Mesendoderm (in vitro differentiated cells): Measurements from ENCODE around the gene EMD.

Experiments used
- DNase-seq: peaks from one replicate; pipeline ENCODE4 v3.0.0; 2013
- H2AK5ac ChIP-seq: 2 replicates; pipeline ENCODE4 v1.6.1; 2013; ENCODE audit warnings: low read length, inconsistent platforms
- H2BK120ac ChIP-seq: 2 replicates; pipeline ENCODE4 v1.6.1; 2013; ENCODE audit warnings: low read depth, mild to moderate bottlenecking, low read length, moderate library complexity, mixed read lengths
- H2BK15ac ChIP-seq: replicated peaks from 2 replicates; pipeline ENCODE4 v1.6.1; 2013; ENCODE audit warnings: low read depth, mild to moderate bottlenecking, moderate library complexity
- H2BK5ac ChIP-seq: 2 replicates; pipeline ENCODE4 v1.6.1; 2013; ENCODE audit warnings: low read length, inconsistent platforms
- H3K18ac ChIP-seq: 2 replicates; pipeline ENCODE4 v1.6.1; 2013; ENCODE audit warnings: mild to moderate bottlenecking, low read length, mixed read lengths
- H3K23ac ChIP-seq: one replicate; pipeline ENCODE4 v1.6.1; 2013; ENCODE audit warnings: low read length
- H3K27ac ChIP-seq: 2 replicates; pipeline ENCODE4 v1.5.1; 2013; ENCODE audit warnings: low read depth, mild to moderate bottlenecking, inconsistent platforms, low read length, moderate library complexity
- H3K27me3 ChIP-seq: 2 replicates; pipeline ENCODE4 v1.6.1; 2013; ENCODE audit warnings: low read length, control low read depth, mild to moderate bottlenecking, inconsistent platforms; ENCODE audit not compliant: insufficient read depth, poor library complexity
- H3K36me3 ChIP-seq: 2 replicates; pipeline ENCODE4 v1.6.1; 2013; ENCODE audit warnings: low read length, inconsistent platforms; ENCODE audit not compliant: control insufficient read depth, insufficient read depth
- H3K4ac ChIP-seq: one replicate; pipeline ENCODE4 v1.6.1; 2013; ENCODE audit warnings: low read depth, mild to moderate bottlenecking, low read length, moderate library complexity
- H3K4me1 ChIP-seq: 2 replicates; pipeline ENCODE4 v1.6.1; 2013; ENCODE audit warnings: low read depth, low read length, inconsistent platforms; ENCODE audit not compliant: control insufficient read depth
- H3K4me2 ChIP-seq: 2 replicates; pipeline ENCODE4 v1.6.1; 2013; ENCODE audit warnings: low read length
- H3K4me3 ChIP-seq: 2 replicates; pipeline ENCODE4 v1.5.1; 2013; ENCODE audit warnings: mild to moderate bottlenecking, low read length
- H3K56ac ChIP-seq: one replicate; pipeline ENCODE4 v1.6.1; 2013; ENCODE audit warnings: low read length
- H3K79me1 ChIP-seq: 2 replicates; pipeline ENCODE4 v1.6.1; 2013; ENCODE audit warnings: low read length, inconsistent platforms
- H3K79me2 ChIP-seq: 2 replicates; pipeline ENCODE4 v1.6.1; 2013; ENCODE audit warnings: mild to moderate bottlenecking, low read length; ENCODE audit not compliant: control insufficient read depth, insufficient read depth
- H3K9ac ChIP-seq: 2 replicates; pipeline ENCODE4 v1.6.1; 2013; ENCODE audit warnings: low read length, inconsistent platforms
- H4K5ac ChIP-seq: one replicate; pipeline ENCODE4 v1.6.1; 2013; ENCODE audit warnings: low read length
- H4K8ac ChIP-seq: one replicate; pipeline ENCODE4 v1.6.1; 2013; ENCODE audit warnings: low read depth, mild to moderate bottlenecking, control low read depth, low read length, moderate library complexity
- WGBS: extraction: QIAGEN DNeasy Blood & Tissue Kit; methylation state at CpG from one replicate; pipeline ENCODE4 v1.1.7; 2013; ENCODE audit warnings: low lambda C conversion rate, missing lambda C conversion rate; ENCODE audit not compliant: insufficient coverage; ENCODE audit errors: extremely low coverage; 5-methylcytosine and 5-hydroxymethylcytosine counted together

The EMD gene

GRCh38 chrX:154352466-154352865, 26.6 kb upstream of the EMD start:
- H3K18ac ChIP-seq = no peak overlapping the region
- WGBS = no CpG with 5 or more reads among the region's 13 CpGs
- no peaks in the 10 kb centered on the region for H3K4me1 ChIP-seq
- H3K27me3 ChIP-seq = no peaks in the 10 kb centered on the region
- no peak overlapping the region for H4K8ac ChIP-seq
- H3K23ac ChIP-seq = no peak overlapping the region
- H3K27ac ChIP-seq = no peak overlapping the region
- no peak overlapping the region for H3K4me3 ChIP-seq
- H2AK5ac ChIP-seq = no peak overlapping the region
- no peak overlapping the region for H3K4me2 ChIP-seq
- no peaks in the 10 kb centered on the region for H3K79me1 ChIP-seq
- H4K5ac ChIP-seq = no peak overlapping the region
- no peak for DNase-seq
- no peak overlapping the region for H2BK120ac ChIP-seq
- H3K36me3 ChIP-seq = peaks cover 20% of the 10 kb centered on the region
- H2BK5ac ChIP-seq = no peak overlapping the region
- no peak overlapping the region for H3K56ac ChIP-seq
- H2BK15ac ChIP-seq = no peak overlapping the region
- no peak overlapping the region for H3K4ac ChIP-seq
- H3K79me2 ChIP-seq = no peaks in the 10 kb centered on the region
- H3K9ac ChIP-seq = no peak overlapping the region

GRCh38 chrX:154353172-154353843, 25.8 kb upstream of the EMD start:
- H3K23ac ChIP-seq = no peak overlapping the region
- no peaks in the 10 kb centered on the region for H3K79me1 ChIP-seq
- no peak overlapping the region for H3K27ac ChIP-seq
- H2BK120ac ChIP-seq = no peak overlapping the region
- no peak for DNase-seq
- H3K4me2 ChIP-seq = no peak overlapping the region
- H3K56ac ChIP-seq = no peak overlapping the region
- no peak overlapping the region for H2BK15ac ChIP-seq
- no peak overlapping the region for H3K18ac ChIP-seq
- H2BK5ac ChIP-seq = no peak overlapping the region
- no peaks in the 10 kb centered on the region for H3K4me1 ChIP-seq
- H3K4ac ChIP-seq = no peak overlapping the region
- no peak overlapping the region for H4K8ac ChIP-seq
- H3K27me3 ChIP-seq = no peaks in the 10 kb centered on the region
- no peaks in the 10 kb centered on the region for H3K79me2 ChIP-seq
- no peak overlapping the region for H3K4me3 ChIP-seq
- H2AK5ac ChIP-seq = no peak overlapping the region
- H3K36me3 ChIP-seq = peaks cover 21% of the 10 kb centered on the region
- no peak overlapping the region for H4K5ac ChIP-seq
- H3K9ac ChIP-seq = no peak overlapping the region
- no CpG with 5 or more reads among the region's 24 CpGs for WGBS

- no peak overlapping the region for H3K18ac ChIP-seq
- H3K27ac ChIP-seq = no peak overlapping the region
- no CpG with 5 or more reads among the region's 14 CpGs for WGBS
- no peak overlapping the region for H3K9ac ChIP-seq
- no peak overlapping the region for H3K56ac ChIP-seq
- H2BK5ac ChIP-seq = no peak overlapping the region
- H3K36me3 ChIP-seq = peaks cover 24% of the 10 kb centered on the region
- H3K4me2 ChIP-seq = no peak overlapping the region
- H2BK120ac ChIP-seq = no peak overlapping the region
- H3K4me1 ChIP-seq = no peaks in the 10 kb centered on the region
- H4K8ac ChIP-seq = no peak overlapping the region
- H4K5ac ChIP-seq = no peak overlapping the region
- H3K4ac ChIP-seq = no peak overlapping the region
- H3K4me3 ChIP-seq = no peak overlapping the region
- H2BK15ac ChIP-seq = no peak overlapping the region
- H3K79me1 ChIP-seq = no peaks in the 10 kb centered on the region
- no peak for DNase-seq
- H3K79me2 ChIP-seq = no peaks in the 10 kb centered on the region
- no peaks in the 10 kb centered on the region for H3K27me3 ChIP-seq
- H3K23ac ChIP-seq = no peak overlapping the region
- H2AK5ac ChIP-seq = no peak overlapping the region
Measured at GRCh38 chrX:154354013-154354412, 25.1 kb upstream of the EMD start.

GRCh38 chrX:154354516-154354915, 24.6 kb upstream of the EMD start:
- Histone ChIP-seq H3K4me3 (no peak overlapping the region), H4K5ac (no peak overlapping the region), H3K4me2 (no peak overlapping the region)

GRCh38 chrX:154355094-154355775, 23.9 kb upstream of the EMD start:
- WGBS = no CpG with 5 or more reads among the region's 30 CpGs
- no peak overlapping the region for H2BK120ac ChIP-seq
- H3K4ac ChIP-seq = no peak overlapping the region
- no peak overlapping the region for H2BK5ac ChIP-seq
- H3K4me3 ChIP-seq = no peak overlapping the region
- H2AK5ac ChIP-seq = no peak overlapping the region
- H3K79me1 ChIP-seq = no peaks in the 10 kb centered on the region
- H3K4me1 ChIP-seq = no peaks in the 10 kb centered on the region
- H3K36me3 ChIP-seq = peaks cover 30% of the 10 kb centered on the region
- H2BK15ac ChIP-seq = no peak overlapping the region
- H4K5ac ChIP-seq = no peak overlapping the region
- H3K4me2 ChIP-seq = no peak overlapping the region
- H4K8ac ChIP-seq = no peak overlapping the region
- no peak overlapping the region for H3K27ac ChIP-seq
- H3K27me3 ChIP-seq = no peaks in the 10 kb centered on the region
- H3K9ac ChIP-seq = no peak overlapping the region
- H3K56ac ChIP-seq = no peak overlapping the region
- no peaks in the 10 kb centered on the region for H3K79me2 ChIP-seq
- H3K18ac ChIP-seq = no peak overlapping the region
- no peak overlapping the region for H3K23ac ChIP-seq
- no peak for DNase-seq

More at GRCh38 chrX:154354516-154354915, 24.6 kb upstream of the EMD start:
- Histone ChIP-seq H3K18ac (no peak overlapping the region), H2AK5ac (no peak overlapping the region), H2BK5ac (no peak overlapping the region), H3K23ac (no peak overlapping the region), H3K79me2 (no peaks in the 10 kb centered on the region), H3K79me1 (no peaks in the 10 kb centered on the region), H3K56ac (no peak overlapping the region), H2BK15ac (no peak overlapping the region), H3K27ac (no peak overlapping the region), H3K27me3 (no peaks in the 10 kb centered on the region), H3K4me1 (no peaks in the 10 kb centered on the region), H3K9ac (no peak overlapping the region), H2BK120ac (no peak overlapping the region), H3K36me3 (peaks cover 26% of the 10 kb centered on the region), H3K4ac (no peak overlapping the region), H4K8ac (no peak overlapping the region)
- WGBS = no CpG with 5 or more reads among the region's 13 CpGs
- no peak for DNase-seq
